PFSK-1 (cell line): ENCODE data around the gene NODAL.

Source experiments
- FOXP2 ChIP-seq: optimal IDR thresholded peaks from 2 replicates; pipeline ENCODE3; 2011; ENCODE audit warnings: borderline replicate concordance, control low read depth, inconsistent platforms; ENCODE audit not compliant: insufficient read depth; ENCODE audit errors: extremely low read length, extremely low read depth
- POLR2AphosphoS5 ChIP-seq: IDR thresholded peaks from 2 replicates; pipeline ENCODE4 v1.6.1; 2012; ENCODE audit warnings: low read depth, mild to moderate bottlenecking, control low read depth, low read length, moderate library complexity
- SIN3A ChIP-seq: IDR thresholded peaks from 2 replicates; pipeline ENCODE4 v1.6.1; 2012; ENCODE audit warnings: mild to moderate bottlenecking, low read length, moderate library complexity, borderline replicate concordance; ENCODE audit not compliant: insufficient read depth
- TAF1 ChIP-seq: IDR thresholded peaks from 2 replicates; pipeline ENCODE4 v1.6.1; 2012; ENCODE audit warnings: low read length, control low read depth, borderline replicate concordance; ENCODE audit not compliant: insufficient read depth
- TF ChIP-seq, protein P1 (sequence below), 2 experiments: IDR thresholded peaks; 2 replicates each; pipeline versions ENCODE4 v1.6.1 to v1.8.0; 2011 to 2012; ENCODE audit warnings: low read depth in 2 of 2, low read length in 2 of 2, control low read depth in 1 of 2, inconsistent platforms in 1 of 2, mild to moderate bottlenecking in 1 of 2, moderate library complexity in 1 of 2; ENCODE audit not compliant: insufficient read depth in 1 of 2

Gene NODAL

DNA sequence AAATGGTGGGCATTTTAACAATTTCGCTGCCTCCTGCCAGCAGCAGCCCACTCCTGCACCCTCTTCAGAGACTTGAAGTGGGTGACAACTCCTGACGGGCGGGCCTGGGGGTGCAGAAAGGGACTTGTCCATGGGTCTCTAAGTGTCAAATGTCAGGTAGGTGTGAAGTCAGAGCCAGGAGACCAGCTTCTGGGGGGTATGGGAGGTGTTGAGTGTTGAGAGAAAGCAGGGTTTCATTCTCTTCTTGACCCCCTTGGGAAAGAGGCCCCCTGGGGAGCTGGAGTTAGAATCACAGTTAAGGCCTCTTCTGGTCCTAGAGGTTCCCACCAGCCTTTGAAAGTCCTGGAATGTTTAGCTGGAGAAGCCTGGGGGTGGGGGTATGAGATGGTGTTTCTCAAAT lies 25.5 kb upstream of the NODAL start:
- TF ChIP-seq FOXP2 (no peak), POLR2AphosphoS5 (no peak), SIN3A (no peak), TAF1 (no peak)
- TF ChIP-seq, protein P1, sequence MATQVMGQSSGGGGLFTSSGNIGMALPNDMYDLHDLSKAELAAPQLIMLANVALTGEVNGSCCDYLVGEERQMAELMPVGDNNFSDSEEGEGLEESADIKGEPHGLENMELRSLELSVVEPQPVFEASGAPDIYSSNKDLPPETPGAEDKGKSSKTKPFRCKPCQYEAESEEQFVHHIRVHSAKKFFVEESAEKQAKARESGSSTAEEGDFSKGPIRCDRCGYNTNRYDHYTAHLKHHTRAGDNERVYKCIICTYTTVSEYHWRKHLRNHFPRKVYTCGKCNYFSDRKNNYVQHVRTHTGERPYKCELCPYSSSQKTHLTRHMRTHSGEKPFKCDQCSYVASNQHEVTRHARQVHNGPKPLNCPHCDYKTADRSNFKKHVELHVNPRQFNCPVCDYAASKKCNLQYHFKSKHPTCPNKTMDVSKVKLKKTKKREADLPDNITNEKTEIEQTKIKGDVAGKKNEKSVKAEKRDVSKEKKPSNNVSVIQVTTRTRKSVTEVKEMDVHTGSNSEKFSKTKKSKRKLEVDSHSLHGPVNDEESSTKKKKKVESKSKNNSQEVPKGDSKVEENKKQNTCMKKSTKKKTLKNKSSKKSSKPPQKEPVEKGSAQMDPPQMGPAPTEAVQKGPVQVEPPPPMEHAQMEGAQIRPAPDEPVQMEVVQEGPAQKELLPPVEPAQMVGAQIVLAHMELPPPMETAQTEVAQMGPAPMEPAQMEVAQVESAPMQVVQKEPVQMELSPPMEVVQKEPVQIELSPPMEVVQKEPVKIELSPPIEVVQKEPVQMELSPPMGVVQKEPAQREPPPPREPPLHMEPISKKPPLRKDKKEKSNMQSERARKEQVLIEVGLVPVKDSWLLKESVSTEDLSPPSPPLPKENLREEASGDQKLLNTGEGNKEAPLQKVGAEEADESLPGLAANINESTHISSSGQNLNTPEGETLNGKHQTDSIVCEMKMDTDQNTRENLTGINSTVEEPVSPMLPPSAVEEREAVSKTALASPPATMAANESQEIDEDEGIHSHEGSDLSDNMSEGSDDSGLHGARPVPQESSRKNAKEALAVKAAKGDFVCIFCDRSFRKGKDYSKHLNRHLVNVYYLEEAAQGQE (IDR thresholded peaks at IDR 0.05; ENCODE audit: insufficient read depth in 1 of 2, low read depth in 2 of 2, low read length in 2 of 2) = no peak

DNA sequence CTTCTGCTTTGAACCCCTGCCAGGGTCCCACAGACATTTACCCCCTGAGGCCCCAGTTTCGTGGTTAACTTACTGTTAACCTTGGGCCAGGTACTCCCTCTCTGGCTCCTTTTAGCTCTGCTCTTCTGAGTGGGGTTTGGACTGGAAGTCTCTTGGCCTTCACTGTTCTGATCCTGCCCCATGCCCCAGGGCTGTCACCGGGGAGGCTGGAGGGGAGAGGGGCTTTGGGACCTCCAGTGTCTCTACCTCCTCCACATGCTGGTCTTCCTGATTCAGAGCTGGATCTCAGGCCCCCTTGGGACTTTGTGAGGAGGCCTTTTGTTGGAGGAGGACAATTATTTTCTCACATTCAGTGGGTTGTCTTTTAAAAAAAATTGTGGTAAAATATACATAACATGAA lies 24.4 kb upstream of the NODAL start:
- TF ChIP-seq TAF1 = no peak
- no peak for TF ChIP-seq FOXP2
- TF ChIP-seq, protein P1 (IDR thresholded peaks at IDR 0.05; ENCODE audit: insufficient read depth in 1 of 2, low read depth in 2 of 2, low read length in 2 of 2) = no peak
- no peak for TF ChIP-seq POLR2AphosphoS5
- TF ChIP-seq SIN3A = no peak

DNA sequence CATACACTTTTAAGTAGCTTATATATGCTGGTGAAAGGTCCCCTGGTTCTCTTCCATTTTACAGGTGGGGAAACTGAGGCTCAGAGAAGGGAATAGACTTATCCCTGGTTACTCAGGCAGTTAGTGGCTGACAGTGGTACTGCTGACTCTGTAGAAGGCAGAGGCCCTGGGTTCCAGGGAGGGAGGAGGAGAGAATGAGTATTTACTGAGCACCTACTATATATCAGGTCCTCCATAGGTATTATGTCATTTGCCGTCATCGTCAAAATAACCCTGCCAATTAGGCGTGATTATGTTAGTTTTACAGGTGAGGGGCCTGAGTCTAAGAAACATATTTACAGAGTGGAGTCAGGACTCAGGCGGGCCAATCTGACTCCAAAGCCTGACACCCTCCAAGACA lies 23.8 kb upstream of the NODAL start:
- TF ChIP-seq TAF1 (no peak), FOXP2 (no peak), SIN3A (no peak), POLR2AphosphoS5 (no peak)
- TF ChIP-seq, protein P1 (IDR thresholded peaks at IDR 0.05; ENCODE audit: insufficient read depth in 1 of 2, low read depth in 2 of 2, low read length in 2 of 2) = no peak

DNA sequence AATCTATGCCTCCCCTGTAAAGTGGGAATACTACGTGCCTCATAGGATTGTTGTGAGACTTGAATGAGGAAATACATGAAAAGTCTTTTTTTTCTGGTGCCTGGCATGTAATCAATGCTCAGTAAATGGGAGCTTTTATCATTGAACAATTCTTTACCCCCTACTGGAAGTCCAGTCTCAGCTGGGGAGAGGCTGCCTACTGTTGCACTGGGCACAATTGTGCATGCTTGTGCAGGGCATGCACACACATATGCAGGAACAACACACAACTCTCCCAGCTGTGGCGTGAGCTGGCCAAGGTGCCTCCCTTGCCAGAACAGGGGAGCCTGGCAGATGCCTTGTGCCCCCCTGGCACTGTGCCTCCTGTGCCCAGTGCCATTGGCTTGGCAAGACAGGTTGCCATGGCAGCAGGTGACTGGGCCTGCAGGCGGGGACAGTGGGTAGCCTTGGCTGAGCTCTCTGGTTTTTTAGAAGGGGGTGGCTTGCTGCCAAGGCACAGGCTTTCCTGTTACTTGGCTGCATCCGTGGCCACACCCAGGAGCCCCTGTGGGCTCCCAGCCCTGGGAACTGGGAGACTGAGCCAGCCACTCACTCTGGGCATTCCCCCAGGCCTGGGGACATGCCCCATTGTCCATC lies 21.0 kb upstream of the NODAL start:
- TF ChIP-seq POLR2AphosphoS5 (no peak), TAF1 (no peak), SIN3A (no peak), FOXP2 (no peak)
- TF ChIP-seq, protein P1 (IDR thresholded peaks at IDR 0.05; ENCODE audit: insufficient read depth in 1 of 2, low read depth in 2 of 2, low read length in 2 of 2) = no peak

DNA sequence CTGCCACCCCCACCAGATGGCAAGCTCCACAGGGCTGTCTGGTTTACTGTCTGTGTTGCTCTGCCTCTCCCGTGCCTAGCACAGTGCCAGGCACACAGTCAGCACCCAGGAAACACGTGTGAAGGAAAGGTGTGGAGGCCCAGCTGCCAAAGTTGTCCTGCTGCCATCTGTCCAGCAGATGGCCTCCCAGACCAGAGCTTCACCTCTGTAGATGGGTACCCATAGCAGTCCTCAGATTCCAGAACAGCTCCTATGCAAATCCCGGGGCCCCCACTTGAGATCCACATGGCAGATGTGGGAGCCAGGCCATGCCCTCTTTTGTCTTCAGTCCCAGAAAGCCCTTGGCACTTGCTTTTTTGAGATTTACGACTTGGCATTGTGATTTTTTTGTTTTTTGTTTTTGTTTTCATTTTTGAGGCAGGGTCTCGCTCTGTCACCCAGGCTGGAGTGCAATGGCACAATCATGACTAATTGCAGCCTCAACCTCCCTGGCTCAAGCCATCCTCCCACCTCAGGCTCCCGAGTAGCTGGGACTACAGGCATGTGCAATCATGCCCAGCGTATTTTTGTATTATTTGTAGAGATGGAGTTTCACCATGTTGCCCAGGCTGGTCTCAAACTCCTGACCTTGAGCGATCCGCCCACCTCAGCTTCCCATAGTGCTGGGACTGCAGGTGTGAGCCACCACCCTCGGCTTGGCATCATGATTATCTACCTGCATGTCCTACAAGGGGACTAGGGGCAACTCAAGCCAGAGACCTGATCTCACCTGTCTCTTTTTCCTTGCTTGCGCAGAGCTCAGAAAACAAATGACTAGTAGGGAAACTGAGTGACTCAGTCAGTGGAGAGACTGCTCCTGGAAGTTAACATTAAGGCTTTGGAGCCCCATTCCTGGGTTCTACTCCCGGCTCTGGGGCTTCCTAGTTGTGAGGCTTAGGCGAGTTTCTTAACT lies 20.2 kb upstream of the NODAL start:
- TF ChIP-seq TAF1 (no peak), FOXP2 (no peak), SIN3A (no peak), POLR2AphosphoS5 (no peak)
- TF ChIP-seq, protein P1 (IDR thresholded peaks at IDR 0.05; ENCODE audit: insufficient read depth in 1 of 2, low read depth in 2 of 2, low read length in 2 of 2) = no peak
